GM21515 (cell line): ENCODE results near the gene ATF6.
"Not testable (repeated sequence)": the region's sequence is repeated elsewhere in the genome, so short reads cannot be mapped to it uniquely, and the experiment has no call there.

Experiments
- ATAC-seq: cut with Tn5 transposase; IDR thresholded peaks from one replicate; pipeline ENCODE4 v1.9.1; 2021; ENCODE audit not compliant: unreplicated experiment

Gene ATF6

GRCh38 chr1:161778522-161778921 lies 12.4 kb downstream of the ATF6 start:
- ATAC-seq = no peak

DNA sequence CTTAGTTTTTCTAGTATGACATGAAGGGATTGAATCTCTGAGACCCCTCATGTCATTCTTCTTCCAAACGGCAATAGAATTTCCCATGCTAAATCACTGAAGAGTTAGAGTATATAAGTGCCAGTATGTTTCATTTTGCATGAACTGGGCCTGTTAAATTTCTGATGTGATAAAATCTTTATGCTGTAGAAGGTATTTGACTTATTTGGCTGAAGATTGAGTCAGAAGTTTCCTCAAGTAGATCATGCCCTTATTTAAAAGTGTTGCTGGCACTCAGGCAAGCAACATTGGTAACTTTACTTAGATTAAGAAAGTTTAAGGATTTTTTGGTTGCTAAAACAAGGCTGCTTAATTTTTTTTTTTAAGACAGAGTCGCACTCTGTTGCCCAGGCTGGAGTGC lies 13.3 kb downstream of the ATF6 start:
- no peak for ATAC-seq

GRCh38 chr1:161781995-161782394 lies 15.9 kb downstream of the ATF6 start:
- peak; percentile 57 for ATAC-seq

GRCh38 chr1:161782886-161783285 lies 16.8 kb downstream of the ATF6 start:
- no peak for ATAC-seq

DNA sequence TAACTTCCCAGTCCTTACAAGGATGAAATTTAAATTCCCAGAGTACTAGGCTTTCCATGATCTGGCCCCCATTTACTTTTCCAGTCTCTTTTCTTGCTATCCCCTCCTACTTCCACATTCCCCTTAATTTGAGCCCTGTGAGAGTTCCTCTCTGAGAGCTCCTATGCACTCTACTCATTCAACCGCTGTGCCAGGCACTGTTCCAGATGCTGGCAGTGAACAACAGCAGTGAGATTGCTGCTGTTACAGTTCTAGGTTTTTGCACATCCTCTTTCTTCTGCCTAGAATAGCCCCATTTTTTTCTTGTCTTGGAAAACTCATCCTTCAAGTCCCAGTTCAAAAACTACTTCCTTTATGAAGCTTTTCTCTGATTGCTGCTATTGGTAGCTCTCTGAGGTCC lies 18.8 kb downstream of the ATF6 start:
- no peak for ATAC-seq

- no peak for ATAC-seq
Observed at GRCh38 chr1:161787355-161787754, 21.2 kb downstream of the ATF6 start.

DNA sequence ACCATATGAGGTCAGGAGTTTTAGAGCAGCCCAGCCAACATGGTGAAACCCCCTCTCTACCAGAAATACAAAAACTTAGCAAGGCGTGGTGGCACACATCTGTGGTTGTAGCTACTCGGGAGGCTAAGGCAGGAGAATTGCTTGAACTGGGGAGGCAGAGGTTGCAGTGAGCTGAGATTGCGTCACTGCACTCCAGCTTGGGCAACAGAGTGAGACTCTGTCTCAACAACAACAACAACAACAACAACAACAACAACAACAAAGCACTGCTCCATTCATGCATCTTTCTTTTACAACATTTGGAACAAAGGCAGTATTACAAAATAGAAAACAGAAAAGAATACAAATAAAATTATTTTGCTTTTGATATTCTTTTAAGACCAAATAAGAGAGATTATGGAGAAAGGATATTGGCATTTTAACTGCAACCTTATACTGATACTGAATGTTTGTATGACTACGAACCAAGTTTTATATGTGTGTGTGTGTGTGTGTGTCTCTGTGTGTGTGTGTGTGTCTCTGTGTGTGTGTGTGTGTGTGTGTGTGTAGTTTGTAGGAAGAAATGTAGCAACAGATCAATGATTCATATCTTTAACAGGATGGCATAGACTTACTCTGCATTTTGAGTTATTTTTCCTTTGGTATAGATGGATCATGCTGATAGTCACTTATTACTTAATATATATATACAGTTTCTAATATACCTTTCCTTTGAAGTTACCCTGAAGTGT lies 24.6 kb downstream of the ATF6 start:
- no peak for ATAC-seq

GRCh38 chr1:161791904-161792655 lies 26.0 kb downstream of the ATF6 start:
- no peak for ATAC-seq

DNA sequence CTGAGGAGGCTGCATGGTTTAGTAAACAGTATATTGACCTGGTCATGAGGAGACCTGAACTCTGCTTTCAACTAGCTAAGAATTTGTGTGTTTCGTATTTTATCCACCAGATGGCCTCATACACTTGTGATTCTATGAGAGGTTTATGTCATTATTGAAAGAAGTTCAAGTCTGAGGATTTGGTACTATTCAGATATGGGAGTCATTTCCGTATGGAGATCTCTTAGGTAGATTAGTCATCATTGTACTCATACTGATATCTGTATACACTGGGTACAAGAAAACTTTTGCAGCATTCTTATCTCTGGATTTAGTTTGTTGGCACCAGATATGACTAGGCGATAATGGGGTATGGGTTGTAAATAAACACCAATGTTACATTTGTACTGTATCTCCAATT lies 26.6 kb downstream of the ATF6 start:
- ATAC-seq = no peak

DNA sequence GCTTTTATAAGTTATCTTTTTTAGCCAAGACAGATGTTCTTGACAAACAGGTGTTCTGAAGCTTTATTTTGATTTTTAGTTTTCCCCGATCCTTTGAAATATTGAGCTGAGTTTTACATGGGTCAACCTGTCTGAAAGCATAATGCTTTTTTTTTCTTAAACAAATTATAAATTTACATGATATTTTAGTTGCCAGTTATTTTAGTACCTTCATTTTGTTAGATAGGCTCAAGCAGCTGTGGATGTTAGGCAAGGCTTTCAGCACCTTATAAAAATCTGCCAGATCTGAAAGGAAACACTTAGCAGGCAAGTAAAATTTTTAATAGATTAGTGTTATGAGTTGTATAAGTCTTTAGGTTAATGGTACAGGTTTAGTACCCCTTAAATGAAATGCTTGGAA lies 33.7 kb downstream of the ATF6 start:
- no peak for ATAC-seq

GRCh38 chr1:161801955-161802354 lies 35.8 kb downstream of the ATF6 start:
- no peak for ATAC-seq

- ATAC-seq = no peak
Observed at GRCh38 chr1:161803181-161803580, 37.1 kb downstream of the ATF6 start.

DNA sequence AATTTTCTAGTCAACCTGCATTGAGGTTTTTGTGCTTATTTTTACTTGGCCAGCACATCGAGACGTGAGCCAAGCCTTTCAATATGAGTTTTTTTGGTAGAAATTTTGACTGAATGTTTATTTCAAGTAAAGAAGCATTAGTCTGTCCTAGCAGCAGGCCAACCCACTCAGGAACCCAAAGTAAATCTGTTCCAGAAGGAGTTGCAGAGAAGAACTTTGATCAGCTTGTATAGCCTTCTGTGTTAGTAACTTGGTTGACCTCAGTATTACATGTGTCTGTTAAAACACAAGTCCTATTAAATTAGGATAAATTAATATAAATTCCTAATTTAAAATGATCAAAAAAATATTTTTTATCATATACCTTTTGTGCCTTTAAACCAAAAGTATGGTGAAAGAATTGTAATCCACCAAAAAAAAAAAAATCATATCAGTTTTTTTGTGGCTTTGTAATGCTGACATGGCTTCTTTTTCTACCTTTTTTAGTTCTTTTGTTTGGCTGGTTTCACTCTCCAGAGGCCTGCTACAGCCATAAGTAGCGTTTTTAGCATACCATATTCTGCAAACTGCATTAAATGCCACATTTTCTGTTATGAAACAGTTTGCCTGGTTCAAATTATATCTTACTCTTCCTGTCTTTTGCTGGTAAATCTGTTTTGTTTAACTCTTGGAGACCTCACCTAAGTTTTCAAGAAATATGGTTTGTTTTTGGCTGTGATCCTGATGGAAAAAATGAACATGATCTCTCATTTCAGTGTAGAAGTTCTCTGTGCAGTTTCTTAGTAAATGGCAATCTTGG lies 39.5 kb downstream of the ATF6 start:
- no peak for ATAC-seq

DNA sequence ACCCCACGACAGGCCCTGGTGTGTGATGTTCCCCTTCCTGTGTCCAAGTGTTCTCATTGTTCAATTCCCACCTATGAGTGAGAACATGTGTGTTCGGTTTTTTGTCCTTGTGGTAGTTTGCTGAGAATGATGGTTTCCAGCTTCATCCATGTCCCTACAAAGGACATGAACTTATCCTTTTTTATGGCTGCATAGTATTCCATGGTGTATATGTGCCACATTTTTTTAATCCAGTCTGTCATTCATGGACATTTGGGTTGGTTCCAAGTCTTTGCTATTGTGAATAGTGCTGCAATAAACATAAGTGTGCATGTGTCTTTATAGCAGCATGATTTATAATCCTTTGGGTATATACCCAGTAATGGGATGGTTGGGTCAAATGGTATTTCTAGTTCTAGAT lies 43.1 kb downstream of the ATF6 start:
- not testable (repeated sequence) for ATAC-seq

- not testable (repeated sequence) for ATAC-seq
Observed at GRCh38 chr1:161809656-161810055, 43.5 kb downstream of the ATF6 start.

DNA sequence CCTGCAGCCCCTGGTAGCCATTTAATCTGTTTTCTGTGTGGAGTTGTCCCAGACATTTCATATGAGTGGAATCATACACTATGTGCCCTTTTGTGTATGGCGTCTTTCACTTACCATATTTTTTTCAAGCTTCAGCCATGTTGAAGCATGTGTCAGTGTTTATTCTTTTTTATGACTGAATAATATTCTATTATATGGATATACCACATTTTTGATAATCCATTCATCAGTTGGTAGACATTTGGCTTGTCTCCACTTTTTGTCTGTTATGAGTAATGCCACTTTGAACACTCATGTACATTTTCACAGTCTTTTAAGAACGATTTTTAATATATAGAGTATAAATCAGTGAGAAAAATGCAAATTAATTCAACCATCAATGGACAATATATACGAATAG lies 44.7 kb downstream of the ATF6 start:
- no peak for ATAC-seq

- ATAC-seq = no peak
Observed at GRCh38 chr1:161816201-161816600, 50.1 kb downstream of the ATF6 start.

GRCh38 chr1:161817176-161817730 lies 51.1 kb downstream of the ATF6 start:
- no peak for ATAC-seq

GRCh38 chr1:161820914-161821313 lies 54.8 kb downstream of the ATF6 start:
- ATAC-seq = no peak

DNA sequence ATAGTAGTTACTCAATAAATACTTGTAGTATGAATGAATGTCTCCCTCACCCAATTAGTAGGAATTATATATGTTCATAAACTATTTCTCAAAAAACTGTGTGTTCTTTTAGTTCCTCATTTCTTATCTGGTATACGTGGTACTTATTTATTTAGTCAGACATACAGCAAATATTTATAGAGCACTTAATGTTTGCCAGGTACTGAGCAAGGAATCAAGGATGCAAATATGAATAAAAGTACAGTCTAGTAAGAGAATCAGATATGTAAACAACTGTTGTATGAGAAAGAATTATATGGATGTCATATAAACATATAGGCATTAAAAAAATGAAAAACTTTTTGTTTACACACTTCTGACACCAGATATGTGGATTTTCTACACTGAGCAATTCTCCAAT lies 58.5 kb downstream of the ATF6 start:
- ATAC-seq = no peak

DNA sequence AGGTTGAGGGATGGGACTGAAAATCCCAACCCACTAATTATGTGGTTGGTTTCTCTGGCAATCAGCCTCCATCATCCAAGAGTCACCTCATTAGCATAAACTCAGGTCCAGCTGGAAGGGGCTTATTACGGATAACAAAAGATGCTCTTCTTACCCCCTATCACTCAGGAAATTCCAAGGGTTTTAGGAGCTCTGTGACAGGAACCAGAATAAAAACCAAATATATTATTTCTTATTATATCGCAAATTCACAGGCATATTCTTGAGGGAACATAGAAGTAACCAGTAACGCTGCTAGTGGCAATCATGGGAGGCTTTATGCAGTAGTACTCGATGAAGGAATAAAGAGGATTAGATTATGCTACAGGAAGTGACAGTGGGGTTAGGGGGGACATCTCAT lies 59.7 kb downstream of the ATF6 start:
- ATAC-seq = no peak
